ENCODE data around the gene ATP23. TPM values are rescaled to one million over a fixed set of nuclear protein-coding genes. Genes with fewer than 3 reads are reported as not detected.

ATP23 gene
- total RNA-seq, 1 experiment from 2014 or later = 9.1 TPM

DNA sequence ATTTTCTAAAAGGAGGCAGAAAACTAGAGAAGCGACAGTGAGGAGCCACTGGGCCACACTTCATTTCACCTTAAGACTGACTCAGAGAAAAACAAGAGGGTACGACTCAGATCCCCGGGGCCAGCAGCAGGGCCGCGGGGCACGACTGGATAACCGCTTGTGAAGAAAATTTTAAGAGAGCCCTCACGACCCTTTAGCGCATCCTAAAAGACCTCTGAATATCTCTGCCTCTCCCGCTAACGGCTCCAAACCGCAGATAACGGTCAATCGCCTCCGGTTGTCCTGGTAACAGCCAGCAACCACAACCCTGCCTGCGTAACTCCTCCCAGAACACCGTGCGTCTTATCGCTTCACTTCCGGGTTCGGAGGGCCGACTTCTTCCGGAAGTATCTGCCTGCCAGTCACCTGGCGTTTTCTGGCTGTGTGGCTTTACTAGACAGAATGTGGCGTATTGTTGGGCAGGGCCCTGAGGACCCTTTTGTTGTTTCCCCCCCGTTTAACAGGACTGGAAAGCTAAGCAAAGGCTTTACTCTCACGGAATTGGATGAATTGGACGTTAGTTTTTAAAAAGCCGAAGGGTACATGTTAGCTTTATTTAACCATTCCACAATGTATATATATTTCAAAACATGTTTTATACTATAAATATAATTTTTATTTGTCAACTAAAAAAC, 5.4 kb upstream of the ATP23 start:
- ChIA-PET CTCF (no interaction called here), POLR2A (no interaction called here), RAD21 (ENCODE audit: low non-redundant PET in 1 of 2, low total read pairs in 2 of 2, uncharacterized antibody in 2 of 2, unreplicated experiment in 2 of 2) (no interaction called here)
- H2AFZ ChIP-seq (ENCODE audit: low read depth, low read length, poor library complexity, severe bottlenecking) = peak overlapping the region; percentile 70
- H3K9ac ChIP-seq (ENCODE audit: low read length) = peak overlapping the region; percentile 69
- TF ChIP-seq POLR2A (IDR thresholded peaks at IDR 0.05; ENCODE audit: borderline replicate concordance, extremely low read depth, insufficient read depth, insufficient read length) = peak; percentile 70
- TF ChIP-seq POLR2AphosphoS5 (IDR thresholded peaks at IDR 0.05; ENCODE audit: low read depth, low read length) = peak; percentile 98
- TF ChIP-seq CEBPB (IDR thresholded peaks at IDR 0.05; ENCODE audit: low read depth) = no peak
- TF ChIP-seq SP1 (IDR thresholded peaks at IDR 0.05; ENCODE audit: low read depth) = no peak
- peak; percentile 65 for TF ChIP-seq YY1 (IDR thresholded peaks at IDR 0.05; ENCODE audit: extremely low read depth, insufficient replicate concordance, low read depth, low read length)
- TF ChIP-seq EGR1 (IDR thresholded peaks at IDR 0.05; ENCODE audit: low read depth) = peak; percentile 36
- TF ChIP-seq ZFX (IDR thresholded peaks at IDR 0.05) = peak; percentile 13; the same call in 1 of the 2 replicates
- no peak for TF ChIP-seq SRF (IDR thresholded peaks at IDR 0.05; ENCODE audit: low read depth)
- peak; percentile 75 for TF ChIP-seq MAX (IDR thresholded peaks at IDR 0.05)
- TF ChIP-seq RAD21 (IDR thresholded peaks at IDR 0.05; ENCODE audit: low read depth) = no peak
- peak; percentile 84; the same call in 1 of the 2 replicates for TF ChIP-seq SIN3A (IDR thresholded peaks at IDR 0.05; ENCODE audit: low read depth)
- no peak for TF ChIP-seq CTCF (IDR thresholded peaks at IDR 0.05 in 2 of 3, conservative IDR thresholded peaks at IDR 0.05 in 1 of 3; ENCODE audit: borderline replicate concordance in 1 of 3, insufficient read depth in 1 of 3, low read depth in 2 of 3, low read length in 2 of 3)
- TF ChIP-seq, protein P1, sequence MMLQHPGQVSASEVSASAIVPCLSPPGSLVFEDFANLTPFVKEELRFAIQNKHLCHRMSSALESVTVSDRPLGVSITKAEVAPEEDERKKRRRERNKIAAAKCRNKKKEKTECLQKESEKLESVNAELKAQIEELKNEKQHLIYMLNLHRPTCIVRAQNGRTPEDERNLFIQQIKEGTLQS (IDR thresholded peaks at IDR 0.05) = no peak
- TF ChIP-seq JUND (IDR thresholded peaks at IDR 0.05) = no peak
- TF ChIP-seq TCF7L2 (IDR thresholded peaks at IDR 0.05; ENCODE audit: borderline replicate concordance, extremely low read depth, insufficient read depth, insufficient read length) = no peak
- TF ChIP-seq ELF1 (IDR thresholded peaks at IDR 0.05; ENCODE audit: borderline replicate concordance, low read depth) = peak; percentile 92
- no peak for TF ChIP-seq EZH2phosphoT487 (IDR thresholded peaks at IDR 0.05; ENCODE audit: borderline replicate concordance)
- no peak for TF ChIP-seq EZH2 (IDR thresholded peaks at IDR 0.05)
- TF ChIP-seq CBX3 (IDR thresholded peaks at IDR 0.05; ENCODE audit: low read depth) = 0 out of 2 replicates have a peak, but pooled peaks have one; percentile 20
- no peaks in the 10 kb centered on the region for H3K79me2 ChIP-seq (ENCODE audit: insufficient read depth, low read length)
- no TSS peak for BruUV-seq (replicated peaks)
- peak overlapping the region; percentile 61 to 69 for H3K4me3 ChIP-seq (replicated peaks in 1 of 2; ENCODE audit: low read depth in 1 of 2, low read length in 2 of 2)
- no peak overlapping the region; the same call in 1 of the 2 replicates for H3K27ac ChIP-seq (ENCODE audit: low read depth, low read length)
- ATAC-seq = peak; percentile 97
- H3K27me3 ChIP-seq (ENCODE audit: insufficient read depth, low read length) = no peaks in the 10 kb centered on the region
- H3K4me2 ChIP-seq (ENCODE audit: low read length) = peak overlapping the region; percentile 90
- no peaks in the 10 kb centered on the region for H3K9me2 ChIP-seq (ENCODE audit: insufficient read depth)
- no peaks in the 10 kb centered on the region for H4K20me1 ChIP-seq (ENCODE audit: insufficient read depth)
- intact Hi-C loops (cut with micrococcal nuclease) = no loop called here
- no peaks in the 10 kb centered on the region for H3K36me3 ChIP-seq (ENCODE audit: control insufficient read depth in 1 of 2, insufficient read depth in 2 of 2, low read length in 2 of 2)
- peaks cover 6 to 19% of the 10 kb centered on the region in 2 experiments; a peak in 3 of 4 replicates for H3K4me1 ChIP-seq (ENCODE audit: control insufficient read depth in 1 of 2, insufficient read depth in 2 of 2, low read length in 2 of 2)
- peak; percentile 88 for DNase-seq (ENCODE audit: low read depth, low spot score)
- no peaks in the 10 kb centered on the region for H3K9me3 ChIP-seq (ENCODE audit: control insufficient read depth in 1 of 2, insufficient read depth in 1 of 2, low read depth in 1 of 2, low read length in 2 of 2)
